SH-SY5Y (cell line): ENCODE results near the gene EDNRA.

Experiments used
- GATA2 ChIP-seq: IDR thresholded peaks from 2 replicates; pipeline ENCODE4 v1.6.1; 2011; ENCODE audit warnings: mild to moderate bottlenecking, low read depth, low read length
- GATA3 ChIP-seq: IDR thresholded peaks from 2 replicates; pipeline ENCODE4 v1.6.1; 2011; ENCODE audit warnings: low read depth, mild to moderate bottlenecking, low read length, moderate library complexity

DNA sequence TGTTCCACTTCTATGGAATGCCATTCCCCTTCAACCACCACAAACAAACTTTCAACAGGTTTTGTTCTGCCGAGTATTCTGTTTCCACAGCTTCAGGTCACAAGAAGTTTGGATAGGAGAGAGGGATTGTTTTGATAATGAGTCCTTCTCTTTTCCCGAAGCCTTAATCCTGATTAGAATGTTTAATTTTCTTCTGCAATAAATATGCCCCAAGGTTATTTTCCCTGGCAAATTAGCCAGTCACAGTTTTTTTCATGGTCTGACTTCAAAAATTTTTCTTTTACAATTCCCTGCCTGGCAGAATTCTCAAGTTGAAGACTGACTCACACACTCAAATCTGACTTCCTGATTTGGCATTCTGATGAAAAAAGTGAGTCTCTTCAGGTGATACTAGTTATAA is 33.1 kb upstream of the EDNRA start:
- no peak for TF ChIP-seq GATA3
- TF ChIP-seq GATA2 = no peak
